Adipocyte (in vitro differentiated cells): ENCODE results near the gene WRAP53.

Experiments used
- DNase-seq: peaks from one replicate; pipeline ENCODE4 v3.0.0-alpha.2; 2015; ENCODE audit warnings: low read depth
- H3K27me3 ChIP-seq: replicated peaks from 2 replicates; pipeline ENCODE4 v1.7.0; 2013; ENCODE audit warnings: mild to moderate bottlenecking, low read length, moderate library complexity; ENCODE audit not compliant: control insufficient read depth, insufficient read depth
- H3K36me3 ChIP-seq: 2 replicates; pipeline ENCODE4 v1.7.0; 2013; ENCODE audit warnings: low read length, mild to moderate bottlenecking, moderate library complexity; ENCODE audit not compliant: control insufficient read depth, insufficient read depth, severe bottlenecking
- H3K4me1 ChIP-seq: 2 replicates; pipeline ENCODE4 v1.7.0; 2013; ENCODE audit warnings: mild to moderate bottlenecking, low read length, moderate library complexity; ENCODE audit not compliant: control insufficient read depth, insufficient read depth
- H3K4me3 ChIP-seq: 2 replicates; pipeline ENCODE4 v1.7.0; 2013; ENCODE audit warnings: mild to moderate bottlenecking, low read length, moderate library complexity
- H3K9ac ChIP-seq: 2 replicates; pipeline ENCODE4 v1.7.0; 2013; ENCODE audit warnings: mild to moderate bottlenecking, low read length, moderate library complexity
- H3K9me3 ChIP-seq: 2 replicates; pipeline ENCODE4 v1.7.0; 2013; ENCODE audit warnings: mild to moderate bottlenecking, low read length, moderate library complexity; ENCODE audit not compliant: control insufficient read depth

WRAP53 gene

DNA sequence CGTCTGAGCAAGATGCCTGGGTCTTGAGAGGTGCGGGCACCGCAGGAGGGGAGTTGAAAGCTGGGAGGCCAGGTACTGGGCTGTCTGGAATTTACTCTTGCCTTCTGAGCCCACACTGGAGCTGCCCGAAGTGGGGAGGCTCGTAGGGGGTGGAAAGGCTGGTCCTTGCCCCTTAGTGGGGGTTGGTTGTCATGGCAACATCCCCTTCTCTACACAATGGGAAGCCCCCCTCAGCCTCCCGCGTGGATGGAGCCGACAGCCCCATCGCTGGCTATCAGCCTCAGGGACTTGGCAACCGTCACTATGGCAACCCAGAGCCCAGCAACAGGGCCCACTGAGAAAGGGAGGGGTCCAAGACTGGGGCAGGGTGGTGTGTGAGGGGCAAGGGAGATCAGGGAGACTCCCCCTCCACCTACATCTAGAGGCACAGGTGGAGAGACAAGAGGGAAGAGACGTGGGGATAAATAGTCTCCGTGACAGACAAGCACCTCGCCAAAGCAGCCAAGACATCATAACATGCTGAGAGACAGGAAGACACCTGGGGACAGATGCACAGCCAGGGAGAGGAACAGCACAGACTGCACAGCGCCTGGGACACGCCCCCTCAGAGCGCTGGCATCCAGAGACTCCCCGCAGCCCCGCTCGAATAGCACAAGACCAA, 24.0 kb downstream of the WRAP53 start:
- H3K9ac ChIP-seq, result no peak overlapping the region
- H3K9me3 ChIP-seq, result no peaks in the 10 kb centered on the region
- no peaks in the 10 kb centered on the region for H3K36me3 ChIP-seq
- peaks cover 7% of the 10 kb centered on the region for H3K4me1 ChIP-seq
- H3K4me3 ChIP-seq, result no peak overlapping the region
- H3K27me3 ChIP-seq, result peaks cover 58% of the 10 kb centered on the region
- no peak for DNase-seq

DNA sequence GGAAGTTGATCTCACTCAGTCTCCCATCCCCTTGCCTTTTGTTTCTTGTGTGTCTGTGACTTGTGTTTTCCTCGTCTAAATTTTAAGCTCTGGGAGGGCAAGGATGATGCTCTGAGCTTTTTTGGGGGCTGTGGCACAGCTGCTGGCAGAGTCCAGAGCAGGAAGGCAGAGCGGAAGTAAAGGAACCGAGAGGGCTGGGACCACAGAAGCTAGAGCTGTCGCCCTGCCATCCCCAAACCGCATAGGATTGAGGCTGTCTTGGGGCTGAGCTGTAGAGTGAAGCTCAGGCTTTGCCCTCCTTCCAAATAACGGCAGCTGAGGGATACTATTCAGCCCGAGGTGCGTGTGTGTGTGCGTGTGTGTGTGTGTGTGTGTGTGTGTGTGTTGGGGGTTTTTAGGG, 25.5 kb downstream of the WRAP53 start:
- peaks cover 53% of the 10 kb centered on the region for H3K27me3 ChIP-seq
- no peak overlapping the region for H3K4me3 ChIP-seq
- no peaks in the 10 kb centered on the region for H3K9me3 ChIP-seq
- no peaks in the 10 kb centered on the region for H3K36me3 ChIP-seq
- H3K9ac ChIP-seq, result no peak overlapping the region
- peaks cover 7% of the 10 kb centered on the region for H3K4me1 ChIP-seq
- DNase-seq, result no peak

DNA sequence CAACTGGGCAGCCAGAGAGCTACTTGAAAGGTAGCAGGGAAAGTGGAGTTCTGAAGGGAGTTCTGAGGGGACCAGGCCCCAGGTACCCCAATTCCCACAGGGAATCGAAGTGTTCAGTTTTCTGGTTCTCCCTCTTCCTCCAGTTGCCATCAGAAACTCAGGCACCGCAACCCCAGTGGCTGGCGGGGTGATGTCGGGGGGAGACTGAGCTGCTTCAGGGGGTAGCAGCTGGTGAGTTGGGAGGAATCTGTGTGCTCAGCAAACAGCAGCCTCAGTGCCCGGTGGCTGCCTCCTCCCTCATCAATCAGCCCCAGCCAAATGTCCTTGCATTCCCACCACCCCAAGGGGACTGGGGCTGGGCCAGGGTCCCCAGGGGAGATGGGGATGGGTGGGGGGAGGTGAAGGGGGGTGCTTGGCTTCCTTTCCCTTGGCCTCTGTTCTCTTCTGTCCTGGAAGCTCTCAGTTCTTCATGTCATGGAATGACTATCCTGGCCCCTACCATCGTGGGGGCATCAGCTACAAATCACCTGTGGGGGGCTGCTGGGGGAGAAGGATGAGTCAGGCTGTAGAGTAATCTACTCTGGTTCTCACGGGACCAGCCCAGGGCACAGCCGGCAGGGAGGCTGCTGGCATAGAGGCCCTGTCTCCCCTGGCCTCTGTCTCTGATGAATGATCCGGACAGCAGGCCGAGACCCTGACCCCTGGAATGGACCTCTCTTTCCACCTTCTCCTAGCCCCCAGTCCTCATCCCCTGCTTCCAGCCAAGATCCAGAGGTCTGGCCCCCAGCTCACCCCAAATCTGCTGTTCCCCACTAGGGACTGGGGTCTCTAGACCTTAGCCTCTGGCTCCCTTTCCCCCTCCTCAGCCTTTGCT, 26.7 kb downstream of the WRAP53 start:
- H3K36me3 ChIP-seq, result no peaks in the 10 kb centered on the region
- peaks cover 7% of the 10 kb centered on the region for H3K4me1 ChIP-seq
- no peak overlapping the region for H3K9ac ChIP-seq
- H3K4me3 ChIP-seq, result no peak overlapping the region
- DNase-seq, result no peak
- H3K9me3 ChIP-seq, result no peaks in the 10 kb centered on the region
- peaks cover 61% of the 10 kb centered on the region for H3K27me3 ChIP-seq

DNA sequence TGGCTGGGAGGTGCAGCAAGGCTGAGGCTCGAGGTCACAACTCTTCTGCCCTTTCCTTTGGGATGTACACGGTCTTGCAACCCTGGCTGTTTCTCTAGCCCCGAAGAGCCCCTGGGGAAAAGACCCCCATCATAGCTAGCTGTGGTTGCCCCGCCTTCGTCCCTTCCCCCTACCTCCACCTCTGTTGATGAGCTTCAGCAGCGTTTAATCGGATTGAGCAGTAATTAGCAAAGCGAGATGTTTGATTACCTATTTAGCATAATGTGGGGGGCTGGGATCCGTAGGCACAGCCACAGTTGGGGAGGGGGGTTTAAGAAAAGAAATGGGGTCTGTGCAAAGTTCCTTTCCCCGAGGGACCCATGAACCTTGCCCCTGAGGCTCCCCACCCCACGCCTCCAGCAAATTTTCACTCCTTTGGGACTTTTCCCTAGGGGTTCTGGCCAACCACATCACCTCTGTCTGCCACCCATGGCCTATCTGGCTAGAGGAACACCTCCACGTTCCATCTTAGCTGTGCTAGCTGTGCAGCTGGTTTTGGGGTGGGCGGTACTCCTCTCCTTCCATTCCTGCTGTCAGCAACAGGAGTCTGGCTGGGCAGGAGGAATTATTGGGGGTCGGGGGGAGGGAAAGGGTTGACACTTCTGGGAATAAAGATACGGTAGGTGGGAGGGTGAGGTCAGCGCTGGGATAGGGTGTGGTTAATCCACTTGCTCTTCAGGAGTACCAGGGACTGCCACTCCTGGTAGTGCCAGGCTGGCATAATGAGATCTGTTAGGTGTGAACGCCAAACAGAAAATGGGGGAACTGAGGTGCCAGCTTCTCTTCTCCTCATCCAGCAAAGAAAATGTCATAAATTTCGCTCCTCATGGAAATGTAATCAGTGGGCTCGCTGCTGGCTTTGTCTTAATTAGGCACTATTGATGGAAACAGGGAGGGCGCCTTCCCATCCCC, 27.9 kb downstream of the WRAP53 start:
- Histone ChIP-seq H3K4me3 (peak overlapping the region; percentile 80), H3K27me3 (peaks cover 59% of the 10 kb centered on the region), H3K36me3 (no peaks in the 10 kb centered on the region), H3K4me1 (peaks cover 7% of the 10 kb centered on the region), H3K9ac (peak overlapping the region; percentile 74), H3K9me3 (no peaks in the 10 kb centered on the region)
- DNase-seq, result no peak

DNA sequence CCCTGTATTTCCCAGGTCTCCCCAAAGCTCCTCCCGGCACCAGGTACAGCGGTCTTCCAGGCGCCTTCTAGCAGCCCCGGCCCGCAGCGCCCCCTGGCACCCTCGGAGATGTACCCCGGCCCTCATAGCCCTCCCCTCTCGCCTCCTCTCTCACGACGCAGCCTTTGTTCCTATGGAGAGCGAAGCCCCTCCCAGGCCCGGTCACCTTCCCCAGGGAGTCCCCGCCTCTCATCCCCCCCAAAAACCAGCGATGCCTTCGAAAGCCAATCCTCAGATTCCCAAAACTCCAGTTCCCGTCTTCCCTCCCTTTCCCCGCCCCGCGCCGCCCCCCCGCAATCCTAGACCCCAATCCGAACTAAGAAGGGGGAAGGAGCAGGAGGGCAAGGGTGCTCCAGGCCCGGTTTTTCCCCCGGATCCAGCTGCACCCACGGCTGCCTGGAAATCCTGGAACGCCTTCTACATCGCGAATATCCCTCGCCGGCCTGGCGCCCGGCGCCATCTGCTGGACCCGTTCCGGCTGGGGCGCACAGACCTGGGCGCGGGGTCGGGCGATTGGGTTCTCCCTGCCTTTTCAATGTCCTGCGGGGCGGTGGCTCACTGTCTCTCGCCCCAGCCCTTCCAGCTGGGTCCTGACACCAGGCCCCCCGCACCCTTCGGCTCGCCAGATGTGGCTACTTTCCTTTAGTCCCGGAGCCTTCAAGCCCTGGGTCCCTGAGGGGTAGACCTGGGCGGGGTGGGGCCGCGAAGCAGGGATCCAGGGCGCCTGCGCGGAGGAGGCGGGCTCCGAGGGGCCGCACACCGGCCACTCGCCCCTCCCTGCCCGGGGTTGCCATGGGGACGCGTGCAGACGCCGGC, 28.9 kb downstream of the WRAP53 start, which contains the start of gene DNAH2:
Gene DNAH2 (plus strand): TSS at position 844 of the 855 bp plus-strand sequence. CDS start 1,991 bp downstream, outside the sequence.
- Histone ChIP-seq H3K36me3 (no peaks in the 10 kb centered on the region), H3K9me3 (no peaks in the 10 kb centered on the region), H3K4me1 (peaks cover 7% of the 10 kb centered on the region), H3K4me3 (peak within 1 kb of the TSS; percentile 80), H3K27me3 (peaks cover 55% of the 10 kb centered on the region), H3K9ac (peak within 1 kb of the TSS; percentile 74)
- peak; percentile 89 for DNase-seq

DNA sequence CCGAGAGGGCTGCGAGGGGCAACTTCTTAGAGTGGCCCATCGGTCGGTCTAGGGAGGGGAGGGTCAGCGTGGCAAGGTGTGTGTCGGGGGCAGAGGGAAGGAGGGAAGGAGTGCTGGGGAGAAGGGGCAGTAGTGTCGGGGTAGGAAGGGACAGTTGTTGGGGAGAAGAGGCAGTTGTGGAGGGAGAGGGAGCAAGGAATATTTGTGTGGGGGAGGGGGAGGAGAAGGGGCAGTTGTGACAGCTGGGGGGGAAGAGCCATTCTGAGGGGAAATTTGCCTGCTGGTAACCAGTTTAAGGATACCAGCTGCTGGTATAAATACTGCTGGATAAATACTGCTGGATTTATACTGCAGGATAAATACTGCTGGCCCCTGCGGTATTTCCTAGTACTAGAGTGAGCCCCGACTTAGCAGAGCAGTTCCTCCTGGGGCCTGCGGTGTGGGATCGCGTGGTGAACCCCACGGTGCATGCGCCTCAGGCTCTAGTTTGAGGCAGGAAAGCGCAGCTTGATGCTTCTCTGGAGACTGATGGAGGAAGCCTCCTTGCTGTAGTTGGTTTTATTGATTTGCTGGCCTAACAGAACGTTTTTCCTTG, 29.6 kb downstream of the WRAP53 start:
- Histone ChIP-seq H3K4me3 (peak overlapping the region; percentile 80), H3K4me1 (peaks cover 9% of the 10 kb centered on the region), H3K36me3 (no peaks in the 10 kb centered on the region), H3K9me3 (no peaks in the 10 kb centered on the region), H3K27me3 (peaks cover 51% of the 10 kb centered on the region), H3K9ac (peak overlapping the region; percentile 74)
- peak; percentile 22 for DNase-seq

DNA sequence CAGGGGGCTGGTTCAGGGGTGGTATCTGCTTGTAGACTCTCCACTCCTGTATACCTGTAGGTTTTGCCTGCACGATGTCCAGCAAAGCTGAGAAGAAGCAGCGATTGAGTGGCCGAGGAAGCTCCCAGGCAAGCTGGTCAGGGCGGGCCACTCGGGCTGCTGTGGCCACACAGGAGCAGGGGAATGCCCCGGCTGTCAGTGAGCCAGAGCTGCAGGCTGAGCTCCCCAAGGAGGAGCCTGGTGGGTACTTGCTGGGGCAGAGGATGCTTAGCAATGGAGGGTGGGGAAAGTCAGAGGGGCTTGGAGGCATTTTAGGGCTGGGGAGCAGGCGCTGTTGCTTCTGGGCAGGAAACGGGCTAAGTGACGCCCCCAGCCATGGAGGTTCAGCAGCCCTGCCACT, 31.4 kb downstream of the WRAP53 start:
- no peak for DNase-seq
- Histone ChIP-seq H3K9ac (no peak overlapping the region), H3K36me3 (no peaks in the 10 kb centered on the region), H3K4me3 (no peak overlapping the region), H3K27me3 (peaks cover 43% of the 10 kb centered on the region), H3K9me3 (no peaks in the 10 kb centered on the region), H3K4me1 (peaks cover 9% of the 10 kb centered on the region)

DNA sequence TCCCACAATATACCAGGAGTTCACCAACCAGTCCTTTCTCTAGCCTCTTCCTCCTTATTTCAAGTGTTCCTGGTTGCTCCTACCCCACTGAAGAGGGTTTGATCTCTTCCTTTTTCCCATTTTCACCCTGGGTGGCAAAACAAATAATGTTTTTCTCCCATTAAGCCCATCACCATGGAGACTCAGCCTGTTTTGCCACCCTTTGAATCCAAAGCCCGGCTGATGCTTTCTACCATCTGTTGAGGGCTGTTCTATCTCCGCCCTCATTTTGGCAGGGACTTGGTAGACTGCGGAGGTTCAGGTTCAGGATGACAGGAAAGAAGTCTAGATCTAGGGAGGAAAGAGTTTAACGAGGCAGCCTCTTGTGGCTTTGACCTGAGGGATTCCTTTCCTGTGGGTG, 31.8 kb downstream of the WRAP53 start:
- no peaks in the 10 kb centered on the region for H3K36me3 ChIP-seq
- H3K27me3 ChIP-seq, result peaks cover 42% of the 10 kb centered on the region
- H3K4me3 ChIP-seq, result no peak overlapping the region
- no peaks in the 10 kb centered on the region for H3K9me3 ChIP-seq
- peaks cover 9% of the 10 kb centered on the region for H3K4me1 ChIP-seq
- no peak overlapping the region for H3K9ac ChIP-seq
- DNase-seq, result no peak

DNA sequence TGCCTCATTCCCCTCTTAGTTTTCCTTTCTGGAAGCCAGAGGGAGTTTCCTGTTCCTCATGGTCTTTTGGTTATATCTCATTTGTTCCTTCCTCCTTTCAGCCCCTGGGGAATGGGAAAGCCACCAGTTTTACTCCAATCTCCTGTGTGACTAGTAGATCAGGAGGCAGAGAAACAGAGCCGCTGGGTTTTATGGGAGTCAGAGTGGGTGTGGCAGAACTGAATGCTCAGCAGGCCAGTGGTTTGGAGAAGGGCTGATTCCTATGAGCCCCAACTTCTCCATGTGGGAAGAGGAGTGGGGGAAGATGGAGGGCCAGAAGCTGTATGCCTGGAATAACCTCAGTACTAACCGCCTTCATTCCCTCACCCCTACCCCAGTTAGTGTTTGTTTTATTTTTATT, 33.3 kb downstream of the WRAP53 start:
- DNase-seq, result no peak
- Histone ChIP-seq H3K9me3 (no peaks in the 10 kb centered on the region), H3K36me3 (no peaks in the 10 kb centered on the region), H3K4me1 (peaks cover 6% of the 10 kb centered on the region), H3K9ac (no peak overlapping the region), H3K27me3 (peaks cover 32% of the 10 kb centered on the region), H3K4me3 (no peak overlapping the region)

DNA sequence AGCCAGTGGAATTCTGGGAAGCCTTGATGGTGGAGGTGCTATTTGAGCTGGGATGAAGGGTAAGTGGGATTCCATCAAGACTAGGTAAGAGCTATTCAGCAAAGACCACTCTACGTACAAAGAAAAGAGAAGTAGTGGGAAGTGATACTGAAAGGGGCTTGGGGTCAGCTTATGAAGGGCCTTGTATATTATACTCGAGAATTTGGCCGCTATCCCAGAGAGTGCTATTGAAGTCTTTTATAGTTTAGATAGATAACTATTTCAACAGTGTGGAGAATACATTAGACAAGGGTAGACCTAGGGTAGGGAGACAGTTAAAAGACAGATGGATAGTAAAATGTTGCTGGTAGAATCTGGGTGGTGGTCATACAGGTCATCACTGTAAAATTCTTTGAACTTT, 39.6 kb downstream of the WRAP53 start:
- Histone ChIP-seq H3K4me1 (no peaks in the 10 kb centered on the region), H3K9ac (no peak overlapping the region), H3K4me3 (no peak overlapping the region), H3K9me3 (no peaks in the 10 kb centered on the region), H3K27me3 (peaks cover 17% of the 10 kb centered on the region), H3K36me3 (no peaks in the 10 kb centered on the region)
- no peak for DNase-seq
